HG02973 (cell line): ENCODE data around the gene ARRB1.

Experiments
- ATAC-seq: cut with Tn5 transposase; IDR thresholded peaks from one replicate; pipeline ENCODE4 v1.9.1; 2021; ENCODE audit warnings: moderate library complexity; ENCODE audit not compliant: unreplicated experiment

The ARRB1 gene

DNA sequence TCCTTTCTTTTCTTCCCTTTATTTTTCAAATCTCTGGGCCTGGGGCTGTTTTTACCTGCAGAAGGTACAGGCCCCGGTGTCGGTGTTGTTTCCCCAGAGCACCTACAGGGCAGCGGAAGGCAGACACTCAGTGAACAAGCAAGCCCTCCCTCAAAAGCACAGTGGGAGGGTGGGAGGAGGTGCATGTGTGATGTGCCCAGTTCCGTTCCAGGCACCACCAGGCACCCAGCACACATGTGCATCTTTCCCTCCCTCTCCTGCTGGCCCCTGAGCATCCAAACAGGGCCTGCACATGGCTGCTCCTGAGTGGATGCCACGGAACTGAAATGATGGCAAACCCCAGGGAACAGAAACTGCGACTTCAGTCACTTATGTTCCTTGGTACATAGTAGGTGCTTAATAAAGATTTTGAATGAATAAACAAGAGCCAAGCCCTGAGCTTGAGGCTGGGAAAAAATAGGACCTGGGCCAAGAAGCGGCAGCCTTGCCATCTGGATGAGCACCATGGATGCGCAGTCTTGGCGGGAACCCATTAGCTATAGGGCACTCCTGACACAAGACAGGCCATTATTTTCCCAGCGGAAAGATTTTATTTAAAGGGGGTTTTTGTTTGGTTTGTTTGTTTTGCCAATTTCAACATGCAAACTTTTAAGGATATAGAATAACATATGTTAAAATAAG lies 47.8 kb downstream of the ARRB1 start:
- no peak for ATAC-seq

- ATAC-seq: no peak
Measured at GRCh38 chr11:75302371-75302770, 49.1 kb downstream of the ARRB1 start.

GRCh38 chr11:75301601-75302345 lies 49.7 kb downstream of the ARRB1 start:
- ATAC-seq: no peak

DNA sequence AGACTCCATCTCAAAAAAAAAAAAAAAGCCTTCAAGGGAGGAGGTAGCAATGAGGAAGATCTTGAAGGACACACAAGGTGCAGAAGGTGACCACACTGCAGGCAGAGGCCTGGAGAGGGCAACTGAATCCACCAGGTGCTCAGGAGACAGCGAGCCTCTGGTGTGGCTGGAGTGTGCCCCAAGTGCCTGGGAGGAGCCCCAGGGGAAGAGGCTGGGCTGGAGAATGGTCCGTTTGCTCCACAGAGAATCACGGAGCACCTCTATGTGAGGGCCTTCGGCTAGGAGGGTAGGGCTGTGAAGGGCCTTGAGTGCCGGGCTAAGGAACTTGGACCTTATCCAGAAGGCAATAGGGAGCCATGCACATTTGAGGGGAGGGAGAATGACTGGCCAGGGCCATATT lies 50.3 kb downstream of the ARRB1 start:
- no peak for ATAC-seq

DNA sequence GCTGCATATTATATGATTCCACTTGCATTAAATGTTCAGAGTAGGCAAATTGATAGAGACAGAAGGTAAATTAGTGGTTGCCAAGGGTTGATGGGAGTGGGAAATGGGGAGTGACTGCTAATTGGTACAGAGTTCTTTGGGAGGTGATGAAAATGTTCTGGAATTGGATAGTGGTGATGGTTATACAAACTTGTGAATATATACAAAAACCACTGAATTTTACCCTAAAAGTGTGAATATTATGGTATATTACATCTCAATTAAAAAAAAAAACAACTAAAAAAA lies 52.5 kb downstream of the ARRB1 start:
- no peak for ATAC-seq

- no peak for ATAC-seq
Measured at GRCh38 chr11:75298191-75298975, 53.1 kb downstream of the ARRB1 start.

GRCh38 chr11:75293903-75294302 lies 57.6 kb downstream of the ARRB1 start:
- no peak for ATAC-seq

- ATAC-seq: no peak
Measured at GRCh38 chr11:75292943-75293342, 58.5 kb downstream of the ARRB1 start.

- no peak for ATAC-seq
Measured at GRCh38 chr11:75291741-75292140, 59.7 kb downstream of the ARRB1 start.

- no peak for ATAC-seq
Measured at GRCh38 chr11:75289919-75290318, 61.5 kb downstream of the ARRB1 start.

DNA sequence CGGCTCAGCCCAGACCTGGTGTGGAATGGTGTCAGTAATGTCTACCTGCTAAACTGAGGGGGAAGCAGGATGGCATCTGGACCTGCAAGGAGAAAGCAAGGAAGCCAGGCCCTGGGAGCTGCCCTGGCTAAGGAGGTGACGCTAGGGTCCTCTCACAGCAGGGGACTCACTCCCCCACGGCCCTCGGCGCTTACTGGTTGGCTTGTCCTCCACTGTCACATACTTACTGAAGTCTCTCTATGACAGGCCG lies 62.0 kb downstream of the ARRB1 start:
- ATAC-seq: no peak

- no peak for ATAC-seq
Measured at GRCh38 chr11:75287579-75287978, 63.9 kb downstream of the ARRB1 start.

- ATAC-seq: no peak
Measured at GRCh38 chr11:75286826-75287465, 64.5 kb downstream of the ARRB1 start.

- no peak for ATAC-seq
Measured at GRCh38 chr11:75285776-75286360, 65.6 kb downstream of the ARRB1 start.

GRCh38 chr11:75283391-75283931 lies 68.0 kb downstream of the ARRB1 start:
- ATAC-seq: no peak

- ATAC-seq: no peak
Measured at GRCh38 chr11:75281469-75282095, 69.9 kb downstream of the ARRB1 start.

GRCh38 chr11:75280770-75281468 lies 70.5 kb downstream of the ARRB1 start:
- no peak for ATAC-seq

GRCh38 chr11:75280227-75280701 lies 71.2 kb downstream of the ARRB1 start:
- no peak for ATAC-seq

GRCh38 chr11:75279273-75279672 lies 72.2 kb downstream of the ARRB1 start:
- ATAC-seq: no peak
